ENCODE measurements around the gene ASMT. TPM values are rescaled to one million over a fixed set of nuclear protein-coding genes. Genes with fewer than 3 reads are reported as not detected.

Gene ASMT
- total RNA-seq, 1 experiment from 2014 or later = not detected

- no peaks in the 10 kb centered on the region for H3K9me2 ChIP-seq (replicated peaks; ENCODE audit: low read length)
- H4K20me1 ChIP-seq (ENCODE audit: low read length) = no peaks in the 10 kb centered on the region
- H3K4me2 ChIP-seq (ENCODE audit: low read length) = no peak overlapping the region
- no peaks in the 10 kb centered on the region for H3K36me3 ChIP-seq (ENCODE audit: low read depth, low read length)
- H3K9me3 ChIP-seq (ENCODE audit: low read length) = no peaks in the 10 kb centered on the region
- intact Hi-C loops (cut with micrococcal nuclease) = no loop called here
- H3K27ac ChIP-seq (ENCODE audit: low read length) = no peak overlapping the region
- CTCF ChIA-PET = no interaction called here
- DNase-seq (no peak), ATAC-seq (no peak)
- H3K4me1 ChIP-seq (ENCODE audit: insufficient read depth, low read length) = no peaks in the 10 kb centered on the region
- no peaks in the 10 kb centered on the region for H3F3A ChIP-seq (ENCODE audit: low read length, unreplicated experiment)
- H3K27me3 ChIP-seq (ENCODE audit: low read length) = no peaks in the 10 kb centered on the region
- H3K79me2 ChIP-seq (ENCODE audit: low read length) = no peaks in the 10 kb centered on the region
- no peak overlapping the region for H3K4me3 ChIP-seq (ENCODE audit: low read length)
- no peak overlapping the region for H2AFZ ChIP-seq (ENCODE audit: low read length)
- TF ChIP-seq EZH2 (IDR thresholded peaks at IDR 0.05; ENCODE audit: low read length, unreplicated experiment) = no peak
- TF ChIP-seq, protein P1, sequence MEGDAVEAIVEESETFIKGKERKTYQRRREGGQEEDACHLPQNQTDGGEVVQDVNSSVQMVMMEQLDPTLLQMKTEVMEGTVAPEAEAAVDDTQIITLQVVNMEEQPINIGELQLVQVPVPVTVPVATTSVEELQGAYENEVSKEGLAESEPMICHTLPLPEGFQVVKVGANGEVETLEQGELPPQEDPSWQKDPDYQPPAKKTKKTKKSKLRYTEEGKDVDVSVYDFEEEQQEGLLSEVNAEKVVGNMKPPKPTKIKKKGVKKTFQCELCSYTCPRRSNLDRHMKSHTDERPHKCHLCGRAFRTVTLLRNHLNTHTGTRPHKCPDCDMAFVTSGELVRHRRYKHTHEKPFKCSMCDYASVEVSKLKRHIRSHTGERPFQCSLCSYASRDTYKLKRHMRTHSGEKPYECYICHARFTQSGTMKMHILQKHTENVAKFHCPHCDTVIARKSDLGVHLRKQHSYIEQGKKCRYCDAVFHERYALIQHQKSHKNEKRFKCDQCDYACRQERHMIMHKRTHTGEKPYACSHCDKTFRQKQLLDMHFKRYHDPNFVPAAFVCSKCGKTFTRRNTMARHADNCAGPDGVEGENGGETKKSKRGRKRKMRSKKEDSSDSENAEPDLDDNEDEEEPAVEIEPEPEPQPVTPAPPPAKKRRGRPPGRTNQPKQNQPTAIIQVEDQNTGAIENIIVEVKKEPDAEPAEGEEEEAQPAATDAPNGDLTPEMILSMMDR (conservative IDR thresholded peaks at IDR 0.05; ENCODE audit: low read depth, low read length) = no peak
- TF ChIP-seq EZH2phosphoT487 (IDR thresholded peaks at IDR 0.05; ENCODE audit: borderline replicate concordance, low read length) = no peak
- POLR2A ChIA-PET (ENCODE audit: unreplicated experiment) = no interaction called here
- no peak overlapping the region for H3K9ac ChIP-seq (ENCODE audit: low read length)
- BruUV-seq (replicated peaks) = no TSS peak
These were observed 46.4 kb downstream of the ASMT start for GRCh38 chrX:1661048-1661921.

GRCh38 chrX:1661922-1662221 is 47.0 kb downstream of the ASMT start:
- TF ChIP-seq, protein P1 (conservative IDR thresholded peaks at IDR 0.05; ENCODE audit: low read depth, low read length) = no peak
- TF ChIP-seq EZH2phosphoT487 (IDR thresholded peaks at IDR 0.05; ENCODE audit: borderline replicate concordance, low read length) (no peak), EZH2 (IDR thresholded peaks at IDR 0.05; ENCODE audit: low read length, unreplicated experiment) (no peak)
- Histone ChIP-seq H3K4me3 (ENCODE audit: low read length) (no peak overlapping the region), H3K4me1 (ENCODE audit: insufficient read depth, low read length) (no peaks in the 10 kb centered on the region), H3K27me3 (ENCODE audit: low read length) (no peaks in the 10 kb centered on the region), H3F3A (ENCODE audit: low read length, unreplicated experiment) (no peaks in the 10 kb centered on the region), H3K9ac (ENCODE audit: low read length) (no peak overlapping the region), H3K36me3 (ENCODE audit: low read depth, low read length) (no peaks in the 10 kb centered on the region), H3K79me2 (ENCODE audit: low read length) (no peaks in the 10 kb centered on the region), H3K9me3 (ENCODE audit: low read length) (no peaks in the 10 kb centered on the region), H3K9me2 (replicated peaks; ENCODE audit: low read length) (no peaks in the 10 kb centered on the region), H4K20me1 (ENCODE audit: low read length) (no peaks in the 10 kb centered on the region), H3K4me2 (ENCODE audit: low read length) (no peak overlapping the region), H2AFZ (ENCODE audit: low read length) (no peak overlapping the region), H3K27ac (ENCODE audit: low read length) (no peak overlapping the region)
- ATAC-seq = no peak
- CTCF ChIA-PET = no interaction called here
- POLR2A ChIA-PET (ENCODE audit: unreplicated experiment) = no interaction called here
- BruUV-seq (replicated peaks) = no TSS peak
- no peak for DNase-seq
- intact Hi-C loops (cut with micrococcal nuclease) = no loop called here

- Histone ChIP-seq H3K27me3 (ENCODE audit: low read length) (no peaks in the 10 kb centered on the region), H3K9me3 (ENCODE audit: low read length) (no peaks in the 10 kb centered on the region), H4K20me1 (ENCODE audit: low read length) (no peaks in the 10 kb centered on the region), H3K4me3 (ENCODE audit: low read length) (no peak overlapping the region), H3K27ac (ENCODE audit: low read length) (no peak overlapping the region), H3F3A (ENCODE audit: low read length, unreplicated experiment) (no peaks in the 10 kb centered on the region), H2AFZ (ENCODE audit: low read length) (no peak overlapping the region), H3K9ac (ENCODE audit: low read length) (no peak overlapping the region), H3K79me2 (ENCODE audit: low read length) (no peaks in the 10 kb centered on the region), H3K9me2 (replicated peaks; ENCODE audit: low read length) (no peaks in the 10 kb centered on the region), H3K36me3 (ENCODE audit: low read depth, low read length) (no peaks in the 10 kb centered on the region), H3K4me2 (ENCODE audit: low read length) (no peak overlapping the region), H3K4me1 (ENCODE audit: insufficient read depth, low read length) (no peaks in the 10 kb centered on the region)
- intact Hi-C loops (cut with micrococcal nuclease) = no loop called here
- CTCF ChIA-PET = no interaction called here
- TF ChIP-seq, protein P1 (conservative IDR thresholded peaks at IDR 0.05; ENCODE audit: low read depth, low read length) = no peak
- no peak for TF ChIP-seq EZH2phosphoT487 (IDR thresholded peaks at IDR 0.05; ENCODE audit: borderline replicate concordance, low read length)
- TF ChIP-seq EZH2 (IDR thresholded peaks at IDR 0.05; ENCODE audit: low read length, unreplicated experiment) = no peak
- ATAC-seq (no peak), DNase-seq (no peak)
- no TSS peak for BruUV-seq (replicated peaks)
- POLR2A ChIA-PET (ENCODE audit: unreplicated experiment) = no interaction called here
These were observed 52.7 kb downstream of the ASMT start for GRCh38 chrX:1667566-1667965.
